HG02973 (cell line): ENCODE results near the gene MYBPC2.

Experiments used
- ATAC-seq: cut with Tn5 transposase; IDR thresholded peaks from one replicate; pipeline ENCODE4 v1.9.1; 2021; ENCODE audit warnings: moderate library complexity; ENCODE audit not compliant: unreplicated experiment

MYBPC2 gene

DNA sequence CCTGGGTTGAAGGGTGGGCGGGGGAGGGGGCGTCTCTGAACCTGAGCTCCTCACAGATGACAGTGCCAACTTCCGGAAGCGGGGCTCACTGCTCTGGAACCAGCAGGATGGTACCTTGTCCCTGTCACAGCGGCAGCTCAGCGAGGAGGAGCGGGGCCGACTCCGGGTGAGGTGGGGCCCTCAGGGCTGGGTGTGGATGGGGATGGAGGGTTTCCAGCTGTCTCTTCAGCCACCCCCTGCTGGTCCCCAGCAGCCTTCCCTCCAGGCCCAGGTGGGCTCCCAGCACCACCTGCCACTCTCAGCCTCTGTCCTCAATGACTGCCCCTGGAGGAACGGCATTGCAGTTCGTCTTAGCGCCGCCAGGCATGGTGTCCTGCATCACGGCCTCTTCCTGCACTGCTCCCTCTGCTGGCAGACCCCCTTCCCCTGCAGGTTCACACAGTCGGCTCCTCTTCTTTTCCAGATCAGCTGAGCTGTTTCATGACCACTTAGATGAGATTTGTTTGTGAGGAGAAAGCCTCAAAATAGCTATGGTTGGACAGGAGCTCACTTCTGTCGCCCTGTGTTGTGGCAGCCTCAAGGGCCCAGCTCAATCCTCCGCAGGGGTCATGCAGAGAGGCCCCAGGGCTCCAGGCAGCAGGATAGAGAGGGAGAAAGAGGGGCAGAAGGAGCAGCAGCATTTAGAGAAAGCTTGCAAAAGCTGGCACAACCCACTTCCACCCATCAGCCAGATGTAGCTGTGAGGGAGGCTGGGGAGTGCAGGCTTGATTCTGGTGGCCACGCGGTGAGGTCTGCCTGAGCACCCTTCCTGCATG lies 46.4 kb downstream of the MYBPC2 start:
- ATAC-seq, result no peak

- no peak for ATAC-seq
These were observed 47.1 kb downstream of the MYBPC2 start for GRCh38 chr19:50479761-50480251.

DNA sequence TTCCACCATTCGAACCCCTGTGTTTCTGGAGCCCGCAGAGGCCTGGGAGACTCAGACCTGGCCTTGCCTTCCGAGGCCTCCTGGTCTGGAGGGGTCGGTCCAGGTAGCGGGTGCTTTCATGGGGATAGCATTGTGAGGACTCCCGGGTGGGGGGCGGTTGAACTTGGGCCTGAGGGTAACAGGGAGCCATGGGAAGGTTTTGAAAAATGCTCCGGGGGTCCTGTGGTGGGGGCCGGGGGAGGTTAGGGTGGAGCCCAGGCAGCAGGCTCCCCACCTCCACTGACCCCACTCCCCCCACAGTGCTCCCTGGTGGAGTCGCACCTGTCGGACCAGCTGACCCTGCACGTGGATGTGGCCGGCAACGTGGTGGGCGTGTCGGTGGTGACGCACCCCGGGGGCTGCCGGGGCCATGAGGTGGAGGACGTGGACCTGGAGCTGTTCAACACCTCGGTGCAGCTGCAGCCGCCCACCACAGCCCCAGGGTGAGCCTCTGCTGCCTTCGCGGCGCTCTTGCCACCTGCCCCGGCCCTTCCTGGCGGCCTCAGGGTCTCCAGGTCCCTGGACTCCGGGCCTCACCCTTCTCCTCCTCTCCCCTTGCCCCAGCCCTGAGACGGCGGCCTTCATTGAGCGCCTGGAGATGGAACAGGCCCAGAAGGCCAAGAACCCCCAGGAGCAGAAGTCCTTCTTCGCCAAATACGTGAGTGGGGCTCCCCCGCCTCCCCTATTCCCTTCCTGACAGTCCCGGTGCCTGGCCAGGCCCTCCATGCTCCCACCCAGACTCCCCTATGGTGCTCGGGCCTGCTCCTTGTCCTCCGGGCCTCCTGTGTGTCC lies 47.8 kb downstream of the MYBPC2 start:
- ATAC-seq, result no peak

GRCh38 chr19:50481351-50482149 lies 48.9 kb downstream of the MYBPC2 start:
- no peak for ATAC-seq

DNA sequence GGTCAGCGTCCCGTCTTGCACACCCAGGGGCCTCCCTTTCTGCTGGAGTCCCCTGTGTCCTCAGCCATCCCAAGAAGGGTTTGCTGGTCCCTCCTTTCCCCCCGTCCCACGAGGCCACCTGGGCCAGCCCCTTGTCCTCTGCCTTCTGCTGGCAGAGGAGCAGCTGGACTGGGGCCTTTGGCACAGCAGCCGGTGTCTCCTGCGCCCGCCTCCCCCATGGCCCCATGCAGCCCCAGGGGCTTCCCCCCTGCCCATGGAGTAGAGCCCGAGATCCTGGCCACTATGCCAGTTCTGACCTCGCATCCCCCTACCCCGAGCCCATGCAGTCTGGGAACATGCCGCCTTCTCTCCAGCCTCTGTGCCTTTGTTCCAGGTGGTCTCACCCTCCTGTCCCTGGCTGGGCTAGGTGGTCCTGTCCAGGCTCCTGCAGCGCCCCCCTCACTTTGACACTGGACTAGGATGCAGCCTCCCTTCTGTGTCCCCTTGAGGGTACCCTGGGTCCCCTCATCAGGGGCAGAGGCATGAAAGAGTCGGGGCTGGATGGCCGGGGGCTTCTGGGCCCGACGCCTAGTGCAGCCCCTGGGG lies 49.7 kb downstream of the MYBPC2 start:
- no peak for ATAC-seq

DNA sequence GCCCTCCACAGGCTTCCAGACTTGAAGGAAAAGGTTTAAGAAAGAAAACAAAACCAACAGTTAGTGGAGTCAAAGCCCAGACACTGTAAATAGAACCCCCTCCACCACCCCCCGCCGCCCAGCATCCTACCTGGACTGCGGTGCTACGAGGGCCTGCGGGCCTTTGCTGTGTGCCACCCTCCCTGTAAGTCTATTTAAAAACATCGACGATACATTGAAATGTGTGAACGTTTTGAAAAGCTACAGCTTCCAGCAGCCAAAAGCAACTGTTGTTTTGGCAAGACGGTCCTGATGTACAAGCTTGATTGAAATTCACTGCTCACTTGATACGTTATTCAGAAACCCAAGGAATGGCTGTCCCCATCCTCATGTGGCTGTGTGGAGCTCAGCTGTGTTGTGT lies 50.2 kb downstream of the MYBPC2 start:
- ATAC-seq, result no peak

- no peak for ATAC-seq
These were observed 52.7 kb downstream of the MYBPC2 start for GRCh38 chr19:50485284-50485955.

DNA sequence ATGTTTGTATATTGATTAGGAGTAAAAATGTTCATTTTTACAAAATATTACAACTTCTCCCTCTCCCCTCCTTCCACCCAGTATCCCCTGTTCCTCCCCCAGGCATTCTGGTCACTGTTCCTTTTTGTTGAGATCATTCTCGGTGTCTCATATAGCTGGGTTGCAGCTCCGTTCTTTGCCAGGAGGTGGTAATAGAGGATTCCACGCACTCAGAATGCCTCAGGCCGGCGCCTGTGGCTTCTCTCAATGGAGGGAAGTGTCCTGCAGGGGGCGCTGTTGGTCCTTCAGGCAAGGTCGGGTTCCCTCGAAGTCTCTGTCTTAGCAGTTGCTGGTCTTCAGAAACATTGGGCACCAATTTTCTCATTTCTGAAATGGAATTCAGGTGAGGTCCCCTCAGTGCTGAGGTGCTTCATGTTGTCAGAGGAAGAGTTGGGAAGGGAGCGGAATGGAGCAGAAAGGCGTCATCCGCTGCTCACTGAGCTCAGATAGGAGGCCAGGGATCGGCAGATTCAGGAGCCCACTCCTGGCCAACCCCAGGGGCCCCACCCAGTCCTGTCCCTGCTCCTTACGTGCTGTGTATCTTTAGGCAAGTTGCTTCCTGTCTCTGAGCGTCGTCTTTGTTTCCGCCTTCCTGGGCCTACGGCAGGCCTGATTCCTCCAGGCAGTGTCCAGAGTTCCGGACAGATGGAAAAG lies 54.3 kb downstream of the MYBPC2 start:
- ATAC-seq, result no peak

GRCh38 chr19:50488389-50489194 lies 55.9 kb downstream of the MYBPC2 start:
- no peak for ATAC-seq

DNA sequence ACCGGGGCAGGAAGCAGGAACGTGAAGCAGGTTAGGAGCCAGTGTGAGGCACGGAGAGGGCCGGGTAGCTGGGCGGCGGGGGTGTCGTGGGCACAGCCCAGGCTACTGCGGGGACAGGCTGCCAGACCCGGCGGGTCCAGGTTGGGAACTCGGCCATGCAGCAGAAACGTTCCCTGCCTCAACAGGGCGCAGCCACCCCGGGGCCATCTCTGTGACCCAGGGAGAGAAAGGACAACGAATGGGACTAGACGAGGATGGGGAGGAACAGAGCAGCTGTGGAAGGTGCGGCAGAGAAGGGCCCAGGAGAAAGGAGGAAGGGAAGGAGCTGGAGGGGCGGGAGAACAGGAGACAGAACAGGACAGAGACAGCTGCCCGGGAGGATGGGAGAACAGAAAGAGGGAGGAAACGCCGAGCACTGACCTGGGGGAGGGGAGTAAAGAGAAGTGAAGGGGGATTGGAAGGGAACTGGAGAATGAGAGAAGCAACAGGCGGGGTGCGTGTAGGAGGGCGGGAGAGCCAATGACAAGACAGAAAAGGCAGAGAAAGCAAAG lies 56.8 kb downstream of the MYBPC2 start:
- no peak for ATAC-seq

DNA sequence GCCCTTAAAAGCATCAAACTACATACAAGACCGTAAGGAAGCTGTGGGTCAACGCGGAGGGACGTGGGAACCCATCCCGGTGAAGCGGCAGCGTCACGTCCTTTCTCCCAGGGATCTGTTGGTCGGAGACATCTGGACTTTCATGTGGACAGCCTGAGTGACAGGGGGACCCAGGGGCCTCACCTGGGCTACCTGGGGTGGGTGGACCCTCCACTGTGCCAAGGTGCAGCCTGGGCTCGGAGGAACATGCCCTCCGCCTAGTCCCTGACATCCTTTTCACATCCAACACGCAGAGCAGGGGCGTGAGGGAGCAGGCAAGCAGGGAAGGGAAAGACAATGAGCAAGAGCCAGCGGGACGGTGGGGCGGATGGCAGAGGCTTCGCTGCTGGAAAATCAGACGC lies 57.7 kb downstream of the MYBPC2 start:
- ATAC-seq, result no peak

DNA sequence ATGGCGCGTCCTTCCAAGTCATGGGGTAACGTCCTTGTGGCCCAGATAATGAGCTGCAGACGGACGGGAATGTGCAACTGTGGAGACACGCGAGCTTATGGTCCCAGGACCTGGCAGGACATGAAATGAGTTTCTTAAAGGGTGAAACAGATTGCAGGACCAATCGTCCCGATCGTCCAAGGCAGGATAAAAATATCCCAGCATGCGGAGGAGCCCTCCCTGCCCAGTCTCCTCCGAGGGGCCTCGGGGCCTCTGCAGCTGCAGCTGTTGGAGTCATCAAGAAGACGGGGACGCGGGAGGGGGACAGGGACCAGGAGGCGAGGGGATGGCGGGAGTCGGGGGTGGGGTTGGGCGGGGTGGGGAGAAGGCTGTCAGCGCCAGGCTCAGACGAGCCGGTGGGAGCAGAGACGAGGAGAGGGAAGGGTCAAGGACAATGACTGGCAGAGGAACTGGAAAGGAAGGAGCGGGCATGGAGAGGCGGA lies 58.3 kb downstream of the MYBPC2 start:
- no peak for ATAC-seq

GRCh38 chr19:50492303-50493052 lies 59.8 kb downstream of the MYBPC2 start:
- no peak for ATAC-seq

DNA sequence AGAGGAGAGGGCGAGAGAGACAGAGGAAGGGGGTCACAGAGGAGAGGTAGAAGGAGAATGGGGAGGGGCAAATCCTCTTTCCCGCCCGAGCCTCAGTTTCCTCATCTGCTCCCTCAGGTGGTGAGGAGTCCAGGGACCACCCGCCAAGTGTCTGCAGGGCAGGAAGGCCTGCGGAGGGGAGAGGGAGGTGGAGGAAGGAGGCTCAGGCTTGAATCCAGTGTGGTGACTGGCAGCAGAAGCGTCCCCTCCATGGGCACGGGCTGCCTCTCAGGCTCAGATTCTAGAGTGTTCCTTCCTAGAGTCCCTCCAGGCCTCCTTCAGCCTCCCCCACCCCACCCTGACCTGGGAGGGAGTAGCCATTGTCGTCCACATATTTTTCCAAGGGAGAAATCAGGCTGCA lies 60.5 kb downstream of the MYBPC2 start:
- ATAC-seq, result no peak

- no peak for ATAC-seq
These were observed 61.7 kb downstream of the MYBPC2 start for GRCh38 chr19:50494186-50495019.

GRCh38 chr19:50495020-50495531 lies 62.4 kb downstream of the MYBPC2 start:
- ATAC-seq, result no peak
